Hepatocyte (in vitro differentiated cells): ENCODE results near the gene SERPINA5.

Experiments used
- EZH2 ChIP-seq: fragments of 200-600 bp; sonication (generic); IDR thresholded peaks from 2 replicates; pipeline ENCODE4 v1.6.1; 2016; ENCODE audit warnings: antibody characterized with exemption, mild to moderate bottlenecking, borderline replicate concordance
- EZH2phosphoT487 ChIP-seq: fragments of 200-600 bp; sonication (generic); IDR thresholded peaks from one replicate; pipeline ENCODE4 v1.6.1; 2018; ENCODE audit warnings: antibody characterized with exemption, mild to moderate bottlenecking, low read depth, moderate library complexity; ENCODE audit not compliant: unreplicated experiment, severe bottlenecking
- TF ChIP-seq, protein P1 (sequence below): fragments of 200-600 bp; sonication (generic); IDR thresholded peaks from 2 replicates; pipeline ENCODE4 v1.5.1; 2016; ENCODE audit warnings: antibody characterized with exemption, mild to moderate bottlenecking; ENCODE audit not compliant: poor library complexity

- TF ChIP-seq, protein P1, sequence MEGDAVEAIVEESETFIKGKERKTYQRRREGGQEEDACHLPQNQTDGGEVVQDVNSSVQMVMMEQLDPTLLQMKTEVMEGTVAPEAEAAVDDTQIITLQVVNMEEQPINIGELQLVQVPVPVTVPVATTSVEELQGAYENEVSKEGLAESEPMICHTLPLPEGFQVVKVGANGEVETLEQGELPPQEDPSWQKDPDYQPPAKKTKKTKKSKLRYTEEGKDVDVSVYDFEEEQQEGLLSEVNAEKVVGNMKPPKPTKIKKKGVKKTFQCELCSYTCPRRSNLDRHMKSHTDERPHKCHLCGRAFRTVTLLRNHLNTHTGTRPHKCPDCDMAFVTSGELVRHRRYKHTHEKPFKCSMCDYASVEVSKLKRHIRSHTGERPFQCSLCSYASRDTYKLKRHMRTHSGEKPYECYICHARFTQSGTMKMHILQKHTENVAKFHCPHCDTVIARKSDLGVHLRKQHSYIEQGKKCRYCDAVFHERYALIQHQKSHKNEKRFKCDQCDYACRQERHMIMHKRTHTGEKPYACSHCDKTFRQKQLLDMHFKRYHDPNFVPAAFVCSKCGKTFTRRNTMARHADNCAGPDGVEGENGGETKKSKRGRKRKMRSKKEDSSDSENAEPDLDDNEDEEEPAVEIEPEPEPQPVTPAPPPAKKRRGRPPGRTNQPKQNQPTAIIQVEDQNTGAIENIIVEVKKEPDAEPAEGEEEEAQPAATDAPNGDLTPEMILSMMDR: no peak
- no peak for TF ChIP-seq EZH2phosphoT487
- TF ChIP-seq EZH2: no peak
Measured at GRCh38 chr14:94600148-94600545, 18.9 kb downstream of the SERPINA5 start.
